SK-N-SH treated with all-trans-retinoic acid at 6 μM for 48 hours (cell line): ENCODE data around the gene VPS51.

ENCODE experiments used
- ARNTL ChIP-seq: fragments of 450-650 bp; formaldehyde crosslinking; IDR thresholded peaks from 2 replicates; pipeline ENCODE4 v1.5.0; 2020; ENCODE audit warnings: low read depth, mild to moderate bottlenecking, moderate library complexity, borderline replicate concordance
- CSRNP3 ChIP-seq: fragments of 250-450 bp; sonication (Bioruptor Pico); IDR thresholded peaks from 2 replicates; pipeline ENCODE4 v1.5.1; 2021; ENCODE audit warnings: mild to moderate bottlenecking, moderate library complexity
- ESRRG ChIP-seq: fragments of 250-450 bp; sonication (Bioruptor Pico); IDR thresholded peaks from 2 replicates; pipeline ENCODE4 v1.6.1; 2021; ENCODE audit warnings: mild to moderate bottlenecking
- OSR1 ChIP-seq: fragments of 250-450 bp; sonication (Bioruptor Pico); IDR thresholded peaks from 2 replicates; pipeline ENCODE4 v1.8.0; 2022; ENCODE audit warnings: moderate library complexity, mild to moderate bottlenecking, inconsistent platforms
- RARB ChIP-seq: fragments of 250-450 bp; sonication (Bioruptor Pico); IDR thresholded peaks from 2 replicates; pipeline ENCODE4 v1.8.0; 2021; ENCODE audit warnings: mild to moderate bottlenecking, moderate library complexity
- TOX ChIP-seq: fragments of 250-450 bp; sonication (Bioruptor Pico); IDR thresholded peaks from 2 replicates; pipeline ENCODE4 v1.8.0; 2021; ENCODE audit warnings: mild to moderate bottlenecking, moderate library complexity, borderline replicate concordance
- TSHZ2 ChIP-seq: fragments of 250-450 bp; sonication (Bioruptor Pico); IDR thresholded peaks from 2 replicates; pipeline ENCODE4 v1.5.0; 2020; ENCODE audit warnings: mild to moderate bottlenecking, moderate library complexity
- ZFP30 ChIP-seq: fragments of 450-650 bp; formaldehyde crosslinking; IDR thresholded peaks from 2 replicates; pipeline ENCODE4 v1.5.0; 2022; ENCODE audit warnings: mild to moderate bottlenecking, moderate library complexity
- ZNF70 ChIP-seq: fragments of 450-650 bp; formaldehyde crosslinking; IDR thresholded peaks from 2 replicates; pipeline ENCODE4 v1.5.0; 2020; ENCODE audit warnings: mild to moderate bottlenecking, moderate library complexity

- TF ChIP-seq OSR1 (CRISPR knock-in tag) = no peak
- no peak for TF ChIP-seq ESRRG
- no peak for TF ChIP-seq ARNTL
- no peak for TF ChIP-seq CSRNP3 (CRISPR knock-in tag)
- TF ChIP-seq RARB (CRISPR knock-in tag) = no peak
- TF ChIP-seq ZNF70 (CRISPR knock-in tag) = no peak
- TF ChIP-seq ZFP30 (CRISPR knock-in tag) = no peak
- TF ChIP-seq TSHZ2 (CRISPR knock-in tag) = no peak
- TF ChIP-seq TOX (CRISPR knock-in tag) = no peak
Observed at GRCh38 chr11:65086809-65087208, 9.2 kb upstream of the VPS51 start.
